K562 (cell line): ENCODE data around the gene GH2. TPM values are rescaled to one million over a fixed set of nuclear protein-coding genes. Genes with fewer than 3 reads are reported as not detected.

Source experiments
- ATAC-seq: fragments of 200-7000 bp; cut with Tn5 transposase; 3 replicates; pipeline ENCODE4 v1.9.1; 2020; ENCODE audit warnings: moderate library complexity
- BruUV-seq: library from RNA; stranded (reverse); fragments of 400-500 nt; replicated peaks from 2 replicates; lab custom pipeline; 2021; lab: Mats Ljungman, UMichigan
- CTCF ChIA-PET: fragments of 300-600 bp; formaldehyde crosslinking; extraction: SDS; loops from one replicate; lab custom pipeline; 2021; ENCODE audit warnings: low intra/inter-chr PET ratio; lab: Yijun Ruan, JAX
- POLR2A ChIA-PET: fragments of 300-600, 350-650 bp; sonication (Branson Sonifier 250); formaldehyde crosslinking; extraction: SDS; loops from one replicate; lab custom pipeline; 2021; ENCODE audit warnings: antibody characterized with exemption, inconsistent platforms; lab: Yijun Ruan, JAX
- DNase-seq, 4 experiments: peaks; one replicate each; pipeline versions ENCODE4 v3.0.0 to v3.0.0-alpha.2; 2011 to 2018; ENCODE audit warnings: low spot score in 3 of 4, mixed read lengths in 3 of 4; ENCODE audit errors: extremely low read depth in 1 of 4
- FAIRE-seq: peaks from 2 replicates; lab custom pipeline; 2011; peaks lifted over from hg19 to GRCh38; lab: Jason Lieb, UNC
- H2AFZ ChIP-seq: 2 replicates; pipeline ENCODE4 v1.6.0; 2011; ENCODE audit warnings: low read depth, low read length, control low read depth, inconsistent platforms
- H3K27ac ChIP-seq: fragments of 200-600 bp; 3 replicates; pipeline ENCODE4 v1.8.0; 2011; ENCODE audit warnings: low read depth, mild to moderate bottlenecking, control low read depth, inconsistent platforms, low read length, moderate library complexity, mixed read lengths; ENCODE audit errors: extremely low read depth
- H3K27me3 ChIP-seq, 2 experiments: fragments of 300-600 bp in 1 of 2; 2 replicates in 1 of 2; 3 replicates in 1 of 2; pipeline versions ENCODE4 v1.6.0 to v1.8.0; 2011; ENCODE audit warnings: inconsistent platforms in 2 of 2, low read length in 2 of 2, mild to moderate bottlenecking in 1 of 2, mixed read lengths in 1 of 2, moderate library complexity in 1 of 2; ENCODE audit not compliant: control insufficient read depth in 2 of 2, insufficient read depth in 2 of 2
- H3K36me3 ChIP-seq: fragments of 300-600 bp; 3 replicates; pipeline ENCODE4 v1.8.0; 2011; ENCODE audit warnings: mild to moderate bottlenecking, low read length, inconsistent platforms; ENCODE audit not compliant: control insufficient read depth, insufficient read depth
- H3K4me1 ChIP-seq, 2 experiments: fragments of 200-600 bp in 1 of 2; replicated peaks in 1 of 2; 2 replicates in 1 of 2; 3 replicates in 1 of 2; pipeline versions ENCODE4 v1.5.1 to v1.8.0; 2011; ENCODE audit warnings: inconsistent platforms in 2 of 2, low read length in 2 of 2, mild to moderate bottlenecking in 1 of 2, mixed read lengths in 1 of 2, moderate library complexity in 1 of 2; ENCODE audit not compliant: control insufficient read depth in 2 of 2, insufficient read depth in 2 of 2
- H3K4me2 ChIP-seq: 2 replicates; pipeline ENCODE4 v1.6.1; 2011; ENCODE audit warnings: low read length, control low read depth, inconsistent platforms, mixed read lengths; ENCODE audit not compliant: insufficient read depth
- H3K4me3 ChIP-seq: fragments of 200-600 bp; sonication (generic), shearing (Covaris generic); 2 replicates; pipeline ENCODE4 v1.5.1; 2016; ENCODE audit warnings: control low read depth, inconsistent platforms
- H3K79me2 ChIP-seq: fragments of 200-600 bp; 3 replicates; pipeline ENCODE4 v1.8.0; 2011; ENCODE audit warnings: low read length, inconsistent platforms; ENCODE audit not compliant: control insufficient read depth, insufficient read depth
- H3K9ac ChIP-seq, 2 experiments: 2 replicates each; pipeline versions ENCODE4 v1.6.0 to v1.6.1; 2011; ENCODE audit warnings: low read depth in 2 of 2, low read length in 2 of 2, control low read depth in 1 of 2, inconsistent platforms in 1 of 2, mild to moderate bottlenecking in 1 of 2, mixed read lengths in 1 of 2; ENCODE audit not compliant: insufficient read depth in 1 of 2
- H3K9me1 ChIP-seq: one replicate; pipeline ENCODE4 v1.6.0; 2011; ENCODE audit warnings: inconsistent platforms, mild to moderate bottlenecking, low read length, moderate library complexity; ENCODE audit not compliant: control insufficient read depth, insufficient read depth
- H3K9me3 ChIP-seq: replicated peaks from 2 replicates; pipeline ENCODE4 v1.5.1; 2011; ENCODE audit warnings: low read depth, low read length, inconsistent platforms; ENCODE audit not compliant: control insufficient read depth, insufficient read depth
- H4K20me1 ChIP-seq: replicated peaks from 2 replicates; pipeline ENCODE4 v1.6.1; 2011; ENCODE audit warnings: low read length, inconsistent platforms, mixed read lengths; ENCODE audit not compliant: control insufficient read depth, insufficient read depth
- CBFA2T3 ChIP-seq: fragments of 450-650 bp; IDR thresholded peaks from 2 replicates; pipeline ENCODE4 v1.6.1; 2017
- CXXC5 ChIP-seq: fragments of 250-450 bp; sonication (Bioruptor Pico); IDR thresholded peaks from 2 replicates; pipeline ENCODE4 v1.8.0; 2022; ENCODE audit warnings: inconsistent platforms, mild to moderate bottlenecking, moderate library complexity
- DPF2 ChIP-seq: fragments of 450-650 bp; IDR thresholded peaks from 2 replicates; pipeline ENCODE4 v1.6.1; 2016
- EHMT2 ChIP-seq: fragments of 450-650 bp; IDR thresholded peaks from 2 replicates; pipeline ENCODE4 v1.6.1; 2018; ENCODE audit warnings: antibody characterized with exemption
- FOXA3 ChIP-seq, 2 experiments: fragments of 450-650 bp in 1 of 2; sonication (generic) in 1 of 2; formaldehyde crosslinking; IDR thresholded peaks in 1 of 2; conservative IDR thresholded peaks in 1 of 2; 2 replicates each; pipeline versions ENCODE4 v1.4.0 to v1.8.0; 2020 to 2022; ENCODE audit warnings: mild to moderate bottlenecking in 2 of 2, missing genetic modification reagents in 1 of 2
- FOXK2 ChIP-seq, 2 experiments: fragments of 450-650 bp; IDR thresholded peaks in 1 of 2; conservative IDR thresholded peaks in 1 of 2; 2 replicates each; pipeline ENCODE4 v1.6.1; 2016; ENCODE audit warnings: low read depth in 2 of 2, mild to moderate bottlenecking in 1 of 2
- HMBOX1 ChIP-seq: sonication (generic); IDR thresholded peaks from 2 replicates; pipeline ENCODE4 v1.6.1; 2016
- MEIS2 ChIP-seq: fragments of 450-650 bp; IDR thresholded peaks from 2 replicates; pipeline ENCODE4 v1.6.1; 2014; ENCODE audit warnings: mild to moderate bottlenecking; ENCODE audit not compliant: partially characterized antibody
- NCOA6 ChIP-seq: fragments of 450-650 bp; IDR thresholded peaks from 2 replicates; pipeline ENCODE4 v1.6.1; 2017; ENCODE audit warnings: mild to moderate bottlenecking
- NCOR1 ChIP-seq: fragments of 450-650 bp; IDR thresholded peaks from 2 replicates; pipeline ENCODE4 v1.6.1; 2016; ENCODE audit warnings: mild to moderate bottlenecking, moderate library complexity
- PKNOX1 ChIP-seq: fragments of 450-650 bp; IDR thresholded peaks from 2 replicates; pipeline ENCODE4 v1.6.1; 2016
- POLR2A ChIP-seq: fragments of 450-650 bp; conservative IDR thresholded peaks from 2 replicates; pipeline ENCODE4 v1.6.1; 2016
- POLR2AphosphoS5 ChIP-seq: IDR thresholded peaks from 2 replicates; pipeline ENCODE4 v1.6.1; 2011; ENCODE audit warnings: mild to moderate bottlenecking, low read depth, low read length, moderate library complexity; ENCODE audit not compliant: control insufficient read depth, insufficient read depth
- WGBS: fragments of 100-300 bp; shearing (Covaris generic); methylation state at CpG from one replicate; pipeline ENCODE4 v1.1.6; 2016; ENCODE audit warnings: low coverage, mixed read lengths; ENCODE audit not compliant: insufficient coverage; ENCODE audit errors: missing lambda C conversion rate; 5-methylcytosine and 5-hydroxymethylcytosine counted together
- in situ Hi-C: fragments of 300-500 bp; cut with MboI; formaldehyde crosslinking; loops from 4 replicates; pipeline ENCODE4 v1.15.0; 2018; ENCODE audit warnings: inconsistent platforms, mixed read lengths
- intact Hi-C: fragments of 100-400 bp; cut with micrococcal nuclease; formaldehyde crosslinking; loops from 2 replicates; pipeline ENCODE4 v1.14.2; 2022
- polyA plus RNA-seq, 8 experiments: library from polyadenylated mRNA; depleted of rRNA in 4 of 8; stranded (reverse) in 5 of 8; unstranded in 3 of 8; fragments of >200 nt; fragmentation: Nextera tagmentation in 2 of 8; fragmentation: Illumina TruSeq in 1 of 8; extraction: Ambion mirVana in 2 of 8; extraction: Trizol in 1 of 8; gene quantifications; 2 replicates each; pipeline versions ENCODE4 v1.2.1 to v1.2.3, GENCODE V29; 2011 to 2014; ENCODE audit warnings: inconsistent platforms in 1 of 8, missing spikeins in 1 of 8
- total RNA-seq, 7 experiments: library from RNA; depleted of rRNA in 6 of 7; stranded (reverse); fragments of >200 nt in 6 of 7; fragmentation: Illumina TruSeq in 2 of 7; extraction: Trizol in 2 of 7; gene quantifications; 2 replicates each; pipeline versions ENCODE4 v1.2.1 to v1.2.3, GENCODE V29; 2011 to 2021; ENCODE audit warnings: low replicate concordance in 1 of 7
- TF ChIP-seq, protein P1 (sequence below): fragments of 450-650 bp; IDR thresholded peaks from 2 replicates; pipeline ENCODE4 v1.6.1; 2017; ENCODE audit warnings: antibody characterized with exemption, mild to moderate bottlenecking

GH2 gene
- total and polyA plus RNA-seq, 9 of the 15 experiments (the other 6 are each of a cell fraction or from before 2014, with no cell fraction given): not detected

DNA sequence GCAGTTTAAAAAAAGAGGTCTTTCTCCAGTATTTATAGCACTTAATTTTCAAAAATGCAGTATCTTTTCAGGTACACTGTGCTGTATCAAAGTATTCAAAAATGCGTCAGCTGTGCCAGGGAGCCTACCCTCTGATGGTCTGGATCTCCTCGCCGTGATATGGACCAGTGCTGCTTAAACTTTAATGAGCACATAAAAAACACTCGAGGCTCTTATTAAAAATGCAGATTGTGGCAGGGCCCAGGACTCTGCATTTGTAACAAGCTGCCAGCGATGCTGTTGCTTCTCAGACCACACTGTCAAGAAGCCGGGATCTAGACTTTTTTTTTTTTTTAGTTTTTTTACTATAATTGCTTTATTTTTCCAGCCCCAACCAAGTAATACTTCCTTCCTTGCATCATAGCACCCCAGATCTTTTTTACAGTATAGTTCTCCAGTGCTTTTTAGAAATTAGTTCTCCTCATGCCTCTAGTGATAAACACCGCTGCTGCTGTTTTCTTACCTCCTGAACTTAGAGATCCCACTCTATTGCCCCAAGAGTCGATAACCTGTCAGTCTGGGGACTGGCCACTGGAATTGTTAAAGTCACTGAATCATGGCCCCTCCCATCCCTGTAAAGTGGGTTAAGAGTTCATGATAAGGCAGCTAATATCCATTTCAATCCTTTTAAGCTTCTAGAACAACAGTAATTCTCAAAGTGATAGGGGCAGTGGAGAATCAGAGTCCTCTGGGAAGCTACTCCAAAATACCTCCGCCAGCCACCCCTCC, 37.6 kb downstream of the GH2 start:
- ATAC-seq: 0 out of 3 replicates have a peak, but pooled peaks have one; percentile 6
- Histone ChIP-seq H3K27ac (peak overlapping the region; percentile 93), H3K9me1 (no peaks in the 10 kb centered on the region), H4K20me1 (no peaks in the 10 kb centered on the region), H3K4me3 (peak overlapping the region; percentile 95), H3K9ac (peak overlapping the region; percentile 75 to 89), H3K9me3 (0 out of 2 replicates have a peak, but pooled peaks cover 2% of the 10 kb centered on the region), H2AFZ (peak overlapping the region; percentile 35), H3K36me3 (peaks cover 9% of the 10 kb centered on the region; the same call in 1 of the 3 replicates), H3K4me2 (peak overlapping the region; percentile 71), H3K79me2 (peaks cover 39% of the 10 kb centered on the region), H3K27me3 (no peaks in the 10 kb centered on the region), H3K4me1 (peaks cover 27 to 48% of the 10 kb centered on the region in 2 experiments)
- in situ Hi-C loops (loop anchor here (25.0 kb wide), 1 partner anchor 407 kb away; the partner anchor contains the start of gene CYB561), intact Hi-C loops (loop anchor here (1.0 to 10.0 kb wide), 4 partner anchors 17 to 409 kb away; partner anchors contain the start of genes CCDC47, FTSJ3, MAP3K3 and PSMC5)
- DNase-seq: peak in 3 of 4 experiments; percentile 37 to 86 (median 67)
- ChIA-PET CTCF (interaction anchor here (0.6 kb wide), 1 partner anchor 22 kb away, joined by 3 read pairs; no protein-coding TSS in a partner anchor), POLR2A (interaction anchor here (0.9 to 5.8 kb wide), 4 partner anchors 10 to 70 kb away, joined by 5 to 66 read pairs (median 6); partner anchors contain the start of genes CCDC47, DDX42, FTSJ3 and PSMC5)
- BruUV-seq: no TSS peak
- 19% methylated on average over 9 of the region's 9 CpGs for WGBS
- FAIRE-seq: peak; percentile 90
- TF ChIP-seq FOXA3 (CRISPR knock-in tag; conservative IDR thresholded peaks at IDR 0.05 in 1 of 2, IDR thresholded peaks at IDR 0.05 in 1 of 2) (0 out of 4 replicates have a peak, but pooled peaks of 1 of the 2 experiments have one; percentile 27), MEIS2 (peak; percentile 57), POLR2AphosphoS5 (peak; percentile 27; the same call in 1 of the 2 replicates), POLR2A (0 out of 2 replicates have a peak, but pooled peaks have one; percentile 9), NCOR1 (0 out of 2 replicates have a peak, but pooled peaks have one; percentile 11), PKNOX1 (peak; percentile 87), DPF2 (peak; percentile 60), EHMT2 (no peak), FOXK2 (conservative IDR thresholded peaks at IDR 0.05 in 1 of 2, IDR thresholded peaks at IDR 0.05 in 1 of 2; ENCODE audit: low read depth in 2 of 2) (0 out of 4 replicates have a peak, but pooled peaks have one; percentile 27 to 35), HMBOX1 (peak; percentile 85), CXXC5 (CRISPR knock-in tag) (0 out of 2 replicates have a peak, but pooled peaks have one; percentile 9), CBFA2T3 (peak; percentile 68), NCOA6 (no peak)
- TF ChIP-seq, protein P1, sequence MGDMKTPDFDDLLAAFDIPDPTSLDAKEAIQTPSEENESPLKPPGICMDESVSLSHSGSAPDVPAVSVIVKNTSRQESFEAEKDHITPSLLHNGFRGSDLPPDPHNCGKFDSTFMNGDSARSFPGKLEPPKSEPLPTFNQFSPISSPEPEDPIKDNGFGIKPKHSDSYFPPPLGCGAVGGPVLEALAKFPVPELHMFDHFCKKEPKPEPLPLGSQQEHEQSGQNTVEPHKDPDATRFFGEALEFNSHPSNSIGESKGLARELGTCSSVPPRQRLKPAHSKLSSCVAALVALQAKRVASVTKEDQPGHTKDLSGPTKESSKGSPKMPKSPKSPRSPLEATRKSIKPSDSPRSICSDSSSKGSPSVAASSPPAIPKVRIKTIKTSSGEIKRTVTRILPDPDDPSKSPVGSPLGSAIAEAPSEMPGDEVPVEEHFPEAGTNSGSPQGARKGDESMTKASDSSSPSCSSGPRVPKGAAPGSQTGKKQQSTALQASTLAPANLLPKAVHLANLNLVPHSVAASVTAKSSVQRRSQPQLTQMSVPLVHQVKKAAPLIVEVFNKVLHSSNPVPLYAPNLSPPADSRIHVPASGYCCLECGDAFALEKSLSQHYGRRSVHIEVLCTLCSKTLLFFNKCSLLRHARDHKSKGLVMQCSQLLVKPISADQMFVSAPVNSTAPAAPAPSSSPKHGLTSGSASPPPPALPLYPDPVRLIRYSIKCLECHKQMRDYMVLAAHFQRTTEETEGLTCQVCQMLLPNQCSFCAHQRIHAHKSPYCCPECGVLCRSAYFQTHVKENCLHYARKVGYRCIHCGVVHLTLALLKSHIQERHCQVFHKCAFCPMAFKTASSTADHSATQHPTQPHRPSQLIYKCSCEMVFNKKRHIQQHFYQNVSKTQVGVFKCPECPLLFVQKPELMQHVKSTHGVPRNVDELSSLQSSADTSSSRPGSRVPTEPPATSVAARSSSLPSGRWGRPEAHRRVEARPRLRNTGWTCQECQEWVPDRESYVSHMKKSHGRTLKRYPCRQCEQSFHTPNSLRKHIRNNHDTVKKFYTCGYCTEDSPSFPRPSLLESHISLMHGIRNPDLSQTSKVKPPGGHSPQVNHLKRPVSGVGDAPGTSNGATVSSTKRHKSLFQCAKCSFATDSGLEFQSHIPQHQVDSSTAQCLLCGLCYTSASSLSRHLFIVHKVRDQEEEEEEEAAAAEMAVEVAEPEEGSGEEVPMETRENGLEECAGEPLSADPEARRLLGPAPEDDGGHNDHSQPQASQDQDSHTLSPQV: 0 out of 2 replicates have a peak, but pooled peaks have one; percentile 4
